ENCODE measurements around the gene INPP5K. TPM values are rescaled to one million over a fixed set of nuclear protein-coding genes. Genes with fewer than 3 reads are reported as not detected.

Gene INPP5K
- total RNA-seq, 1 donor from 2014 or later = 40.9 TPM

DNA sequence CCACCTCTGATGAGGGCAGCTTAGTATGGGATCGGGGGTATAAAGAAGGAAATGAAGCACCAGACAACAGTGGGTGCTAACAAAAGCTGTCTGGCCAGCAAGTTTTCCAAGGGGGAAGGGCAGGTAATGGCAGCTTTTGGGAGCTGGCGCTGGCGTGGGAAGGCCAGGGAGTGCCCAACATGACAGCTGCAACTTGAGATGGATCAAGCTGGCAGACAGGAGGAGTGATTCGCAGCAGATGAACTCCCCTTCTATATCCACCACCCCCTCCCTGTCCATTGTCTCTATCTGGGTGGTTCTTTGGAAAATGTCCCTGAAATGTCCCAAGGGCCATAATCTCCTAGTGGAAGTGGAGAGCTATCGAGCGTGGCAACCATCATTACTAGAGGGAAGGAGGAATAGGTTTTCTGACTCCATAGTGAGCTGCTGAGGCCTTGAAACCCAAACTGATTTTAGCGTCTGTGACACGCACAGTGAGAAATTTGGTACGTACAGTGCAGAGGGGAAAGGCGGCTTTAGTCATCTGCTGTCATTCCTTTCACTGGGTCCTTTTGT lies 4.8 kb upstream of the INPP5K start:
- H3K9me3 Mint-ChIP-seq (ENCODE audit: unreplicated experiment) = no peaks in the 10 kb centered on the region
- peaks cover 31% of the 10 kb centered on the region for H3K4me1 Mint-ChIP-seq (ENCODE audit: unreplicated experiment)
- DNase-seq (ENCODE audit: low spot score) = no peak
- peaks cover 7% of the 10 kb centered on the region for H3K27me3 Mint-ChIP-seq (ENCODE audit: unreplicated experiment)
- peak overlapping the region; percentile 65 for H3K4me3 Mint-ChIP-seq (ENCODE audit: unreplicated experiment)
- peaks cover 45% of the 10 kb centered on the region for H3K36me3 Mint-ChIP-seq (ENCODE audit: low read depth, unreplicated experiment)
- peak overlapping the region; percentile 61 for H3K27ac Mint-ChIP-seq (ENCODE audit: unreplicated experiment)
- no peak for TF ChIP-seq CTCF (IDR thresholded peaks at IDR 0.05; ENCODE audit: unreplicated experiment)

DNA sequence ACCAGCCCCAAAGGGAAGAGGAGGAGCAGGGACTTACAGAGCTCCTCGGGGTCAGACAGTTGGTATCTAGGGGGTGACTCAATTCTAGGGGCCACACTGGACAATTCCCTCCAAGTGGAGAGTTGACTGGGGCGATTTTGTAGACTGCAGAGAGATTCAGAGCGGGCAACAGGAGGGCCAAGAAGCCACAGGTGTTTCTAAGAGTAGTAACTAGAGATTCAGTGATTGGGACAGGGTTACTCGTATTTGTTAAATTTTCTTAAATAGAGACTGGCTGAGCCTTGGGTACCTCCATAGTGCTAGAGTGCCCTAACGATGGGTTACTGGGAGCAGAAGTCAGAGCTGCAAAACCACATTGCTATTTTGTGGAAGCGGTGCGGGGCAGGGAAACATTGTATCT lies 3.3 kb upstream of the INPP5K start:
- peaks cover 4% of the 10 kb centered on the region for H3K27me3 Mint-ChIP-seq (ENCODE audit: unreplicated experiment)
- H3K4me3 Mint-ChIP-seq (ENCODE audit: unreplicated experiment) = peak overlapping the region; percentile 6
- peaks cover 41% of the 10 kb centered on the region for H3K4me1 Mint-ChIP-seq (ENCODE audit: unreplicated experiment)
- no peak for DNase-seq (ENCODE audit: low spot score)
- no peak for TF ChIP-seq CTCF (IDR thresholded peaks at IDR 0.05; ENCODE audit: unreplicated experiment)
- H3K36me3 Mint-ChIP-seq (ENCODE audit: low read depth, unreplicated experiment) = peaks cover 48% of the 10 kb centered on the region
- H3K27ac Mint-ChIP-seq (ENCODE audit: unreplicated experiment) = peak overlapping the region; percentile 84
- H3K9me3 Mint-ChIP-seq (ENCODE audit: unreplicated experiment) = no peaks in the 10 kb centered on the region

DNA sequence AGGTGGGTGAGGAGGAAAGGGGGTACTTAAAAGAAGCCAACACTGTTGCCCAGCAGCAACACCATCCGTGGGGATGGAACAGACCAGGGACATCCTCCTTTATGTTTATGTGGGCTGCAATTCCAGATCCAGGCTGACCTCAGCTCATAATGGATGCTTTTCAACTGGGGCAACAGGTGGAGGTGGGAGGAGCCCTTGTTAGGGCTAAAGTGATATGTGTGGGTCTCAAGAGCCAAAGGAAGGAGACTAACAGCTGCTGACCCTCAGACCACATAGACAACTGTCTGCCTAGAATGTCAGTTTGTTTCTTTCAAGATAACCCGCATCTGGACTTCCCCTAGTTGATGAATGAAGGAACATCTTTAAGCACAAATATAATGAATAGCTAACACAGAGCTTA lies 2.0 kb upstream of the INPP5K start:
- H3K9me3 Mint-ChIP-seq (ENCODE audit: unreplicated experiment) = no peaks in the 10 kb centered on the region
- peaks cover 4% of the 10 kb centered on the region for H3K27me3 Mint-ChIP-seq (ENCODE audit: unreplicated experiment)
- peak overlapping the region; percentile 84 for H3K4me3 Mint-ChIP-seq (ENCODE audit: unreplicated experiment)
- no peak for TF ChIP-seq CTCF (IDR thresholded peaks at IDR 0.05; ENCODE audit: unreplicated experiment)
- H3K36me3 Mint-ChIP-seq (ENCODE audit: low read depth, unreplicated experiment) = peaks cover 52% of the 10 kb centered on the region
- no peak for DNase-seq (ENCODE audit: low spot score)
- H3K27ac Mint-ChIP-seq (ENCODE audit: unreplicated experiment) = peak overlapping the region; percentile 42
- H3K4me1 Mint-ChIP-seq (ENCODE audit: unreplicated experiment) = peaks cover 45% of the 10 kb centered on the region

GRCh38 chr17:1515640-1516387 lies 598 bp downstream of the INPP5K start:
- Mint-ChIP-seq H3K9me3 (ENCODE audit: unreplicated experiment) (no peaks in the 10 kb centered on the region), H3K4me3 (ENCODE audit: unreplicated experiment) (peak overlapping the region; percentile 92), H3K4me1 (ENCODE audit: unreplicated experiment) (peaks cover 50% of the 10 kb centered on the region)

More at GRCh38 chr17:1515640-1516387, 598 bp downstream of the INPP5K start:
- peak; percentile 55 for DNase-seq (ENCODE audit: low spot score)
- TF ChIP-seq CTCF (IDR thresholded peaks at IDR 0.05; ENCODE audit: unreplicated experiment) = peak; percentile 27
- Mint-ChIP-seq H3K27ac (ENCODE audit: unreplicated experiment) (peak overlapping the region; percentile 76), H3K27me3 (ENCODE audit: unreplicated experiment) (peaks cover 4% of the 10 kb centered on the region), H3K36me3 (ENCODE audit: low read depth, unreplicated experiment) (peaks cover 37% of the 10 kb centered on the region)
